Measurements from ENCODE around the gene BTG4. TPM values are rescaled to one million over a fixed set of nuclear protein-coding genes. Genes with fewer than 3 reads are reported as not detected.

Gene BTG4
- total RNA-seq, 6 experiments from 2014 or later, result not detected

- Mint-ChIP-seq H3K27ac (no peak overlapping the region), H3K36me3 (ENCODE audit: low read depth) (no peaks in the 10 kb centered on the region), H3K4me3 (no peak overlapping the region), H3K9me3 (no peaks in the 10 kb centered on the region), H3K4me1 (ENCODE audit: low read depth) (peaks cover 50% of the 10 kb centered on the region), H3K27me3 (ENCODE audit: insufficient read depth) (peaks cover 6% of the 10 kb centered on the region)
- no peak for TF ChIP-seq CTCF (IDR thresholded peaks at IDR 0.05)
- DNase-seq, result no peak
Measured at GRCh38 chr11:111449696-111450479, 62.3 kb downstream of the BTG4 start.

- no peak for DNase-seq
- H3K4me1 Mint-ChIP-seq (ENCODE audit: low read depth), result peaks cover 41% of the 10 kb centered on the region
- TF ChIP-seq CTCF (IDR thresholded peaks at IDR 0.05), result no peak
- H3K9me3 Mint-ChIP-seq, result no peaks in the 10 kb centered on the region
- H3K27me3 Mint-ChIP-seq (ENCODE audit: insufficient read depth), result peaks cover 8% of the 10 kb centered on the region
- H3K4me3 Mint-ChIP-seq, result no peak overlapping the region
- no peaks in the 10 kb centered on the region for H3K36me3 Mint-ChIP-seq (ENCODE audit: low read depth)
- H3K27ac Mint-ChIP-seq, result no peak overlapping the region
Measured at GRCh38 chr11:111448831-111449557, 63.2 kb downstream of the BTG4 start.

- no peaks in the 10 kb centered on the region for H3K36me3 Mint-ChIP-seq (ENCODE audit: low read depth)
- no peaks in the 10 kb centered on the region for H3K9me3 Mint-ChIP-seq
- H3K27ac Mint-ChIP-seq, result no peak overlapping the region
- peaks cover 41% of the 10 kb centered on the region for H3K4me1 Mint-ChIP-seq (ENCODE audit: low read depth)
- no peak overlapping the region for H3K4me3 Mint-ChIP-seq
- peaks cover 8% of the 10 kb centered on the region for H3K27me3 Mint-ChIP-seq (ENCODE audit: insufficient read depth)
- DNase-seq, result no peak
- no peak; the same call in 1 of the 2 replicates for TF ChIP-seq CTCF (IDR thresholded peaks at IDR 0.05)
Measured at GRCh38 chr11:111448414-111448813, 63.8 kb downstream of the BTG4 start.

GRCh38 chr11:111447931-111448330 lies 64.3 kb downstream of the BTG4 start:
- Mint-ChIP-seq H3K4me1 (ENCODE audit: low read depth) (peaks cover 41% of the 10 kb centered on the region), H3K36me3 (ENCODE audit: low read depth) (no peaks in the 10 kb centered on the region), H3K27me3 (ENCODE audit: insufficient read depth) (peaks cover 7% of the 10 kb centered on the region), H3K27ac (no peak overlapping the region), H3K9me3 (no peaks in the 10 kb centered on the region), H3K4me3 (no peak overlapping the region)
- DNase-seq, result no peak
- no peak for TF ChIP-seq CTCF (IDR thresholded peaks at IDR 0.05)

GRCh38 chr11:111447112-111447471 lies 65.1 kb downstream of the BTG4 start:
- Mint-ChIP-seq H3K27ac (no peak overlapping the region), H3K4me3 (no peak overlapping the region), H3K9me3 (no peaks in the 10 kb centered on the region), H3K4me1 (ENCODE audit: low read depth) (peaks cover 37% of the 10 kb centered on the region), H3K36me3 (ENCODE audit: low read depth) (no peaks in the 10 kb centered on the region), H3K27me3 (ENCODE audit: insufficient read depth) (peaks cover 7% of the 10 kb centered on the region)
- TF ChIP-seq CTCF (IDR thresholded peaks at IDR 0.05), result no peak
- no peak for DNase-seq

All from HFFc6 (cell line).